Measurements from ENCODE around the gene SEMA4C. TPM values are rescaled to one million over a fixed set of nuclear protein-coding genes. Genes with fewer than 3 reads are reported as not detected.

SEMA4C gene
- total and polyA plus RNA-seq, 9 of the 15 experiments (the other 6 are each of a cell fraction or from before 2014, with no cell fraction given): 0.32 to 59.7 (median 23.9) TPM

DNA sequence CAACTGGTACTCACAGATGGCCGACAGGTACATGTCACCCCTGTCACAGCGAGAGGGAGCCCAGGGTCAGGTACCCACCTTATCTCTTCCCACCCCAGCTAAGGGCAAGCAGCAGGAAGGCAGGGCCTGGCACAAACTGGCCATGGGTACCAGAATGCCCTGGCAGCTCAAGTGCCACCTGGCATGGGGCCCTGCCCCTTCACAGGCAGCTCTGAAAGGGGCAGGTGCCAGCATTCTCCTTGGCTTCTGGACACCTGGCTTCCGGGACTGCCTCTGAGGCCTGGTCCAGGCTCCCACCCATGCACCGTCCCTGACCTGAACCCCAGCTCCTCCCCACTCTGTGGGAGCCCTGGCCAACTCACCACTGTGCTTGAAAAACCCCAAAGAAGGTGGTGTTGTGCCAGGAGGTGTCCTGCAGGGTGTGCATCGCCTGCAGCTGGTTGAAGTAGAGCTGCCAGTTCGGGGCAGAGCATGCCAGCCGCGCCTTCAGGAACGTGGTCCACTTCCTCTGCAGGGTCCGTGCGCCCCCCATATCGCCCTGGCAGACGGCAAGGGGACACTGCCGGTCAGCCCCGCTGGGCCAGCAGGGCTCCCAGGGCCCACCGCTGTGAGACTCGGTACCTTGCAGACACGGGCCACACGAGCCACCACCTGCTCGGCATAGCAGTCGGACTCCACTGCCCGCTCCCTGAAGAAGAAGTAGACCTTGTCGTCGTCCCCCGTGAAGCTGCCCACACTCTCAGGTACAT, 5.4 kb downstream of the SEMA4C start:
- H3K9ac ChIP-seq (ENCODE audit: insufficient read depth in 1 of 2, low read depth in 2 of 2, low read length in 2 of 2): peak overlapping the region in 1 of 2 experiments; percentile 36; a peak in 1 of 4 replicates
- peaks cover 16% of the 10 kb centered on the region; the same call in 1 of the 2 replicates for H4K20me1 ChIP-seq (replicated peaks; ENCODE audit: control insufficient read depth, insufficient read depth, low read length)
- H2AFZ ChIP-seq (ENCODE audit: low read depth, low read length): no peak overlapping the region
- TF ChIP-seq PHTF2 (CRISPR knock-in tag; IDR thresholded peaks at IDR 0.05): no peak
- TF ChIP-seq FOXP1 (CRISPR knock-in tag; IDR thresholded peaks at IDR 0.05): no peak
- peak; percentile 64 for TF ChIP-seq POLR2G (IDR thresholded peaks at IDR 0.05; ENCODE audit: low read depth, low read length)
- no peak for TF ChIP-seq POU5F1 (IDR thresholded peaks at IDR 0.05; ENCODE audit: borderline replicate concordance, low read depth, low read length, partially characterized antibody)
- TF ChIP-seq CEBPG (CRISPR knock-in tag; IDR thresholded peaks at IDR 0.05): no peak
- no peak for TF ChIP-seq CEBPG (tag; conservative IDR thresholded peaks at IDR 0.05 in 1 of 2, IDR thresholded peaks at IDR 0.05 in 1 of 2)
- TF ChIP-seq CEBPB (tag; IDR thresholded peaks at IDR 0.05): no peak
- POLR2A ChIA-PET: interaction anchor here (0.5 to 1.7 kb wide), 3 partner anchors 9 to 155 kb away, joined by 3 to 8 read pairs (median 3); no protein-coding TSS in a partner anchor
- peaks cover 57% of the 10 kb centered on the region for H3K79me2 ChIP-seq (ENCODE audit: control insufficient read depth, insufficient read depth, low read length)
- no peak for DNase-seq (ENCODE audit: extremely low read depth in 1 of 4, low spot score in 3 of 4)
- CTCF ChIA-PET (ENCODE audit: low intra/inter-chr PET ratio): no interaction called here
- no peak overlapping the region for H3K27ac ChIP-seq (ENCODE audit: extremely low read depth, low read depth, low read length)
- H3K9me3 ChIP-seq (replicated peaks; ENCODE audit: control insufficient read depth, insufficient read depth, low read depth, low read length): no peaks in the 10 kb centered on the region
- no peak for FAIRE-seq
- no peak for ATAC-seq
- no peak overlapping the region for H3K4me3 ChIP-seq
- H3K4me2 ChIP-seq (ENCODE audit: insufficient read depth, low read length): no peak overlapping the region
- H3K27me3 ChIP-seq (ENCODE audit: control insufficient read depth in 2 of 2, insufficient read depth in 2 of 2, low read length in 2 of 2): no peaks in the 10 kb centered on the region
- 97% methylated on average over 25 of the region's 25 CpGs for WGBS (ENCODE audit: insufficient coverage, low coverage, missing lambda C conversion rate)
- peaks cover 9% of the 10 kb centered on the region for H3K9me1 ChIP-seq (ENCODE audit: control insufficient read depth, insufficient read depth, low read length)
- peaks cover 17 to 77% of the 10 kb centered on the region in 2 experiments for H3K4me1 ChIP-seq (replicated peaks in 1 of 2; ENCODE audit: control insufficient read depth in 2 of 2, insufficient read depth in 2 of 2, low read length in 2 of 2)
- no TSS peak for BruUV-seq (replicated peaks)
- in situ Hi-C loops (cut with MboI) (loop anchor here (25.0 kb wide), 1 partner anchor 248 kb away; the partner anchor contains the start of gene ANKRD36), intact Hi-C loops (cut with micrococcal nuclease) (no loop called here)
- peaks cover 82% of the 10 kb centered on the region for H3K36me3 ChIP-seq (ENCODE audit: control insufficient read depth, insufficient read depth, low read length)
